Measurements from ENCODE around the gene ZNF343.
"Not testable (repeated sequence)": the region's sequence is repeated elsewhere in the genome, so short reads cannot be mapped to it uniquely, and the experiment has no call there.

ZNF343 gene

DNA sequence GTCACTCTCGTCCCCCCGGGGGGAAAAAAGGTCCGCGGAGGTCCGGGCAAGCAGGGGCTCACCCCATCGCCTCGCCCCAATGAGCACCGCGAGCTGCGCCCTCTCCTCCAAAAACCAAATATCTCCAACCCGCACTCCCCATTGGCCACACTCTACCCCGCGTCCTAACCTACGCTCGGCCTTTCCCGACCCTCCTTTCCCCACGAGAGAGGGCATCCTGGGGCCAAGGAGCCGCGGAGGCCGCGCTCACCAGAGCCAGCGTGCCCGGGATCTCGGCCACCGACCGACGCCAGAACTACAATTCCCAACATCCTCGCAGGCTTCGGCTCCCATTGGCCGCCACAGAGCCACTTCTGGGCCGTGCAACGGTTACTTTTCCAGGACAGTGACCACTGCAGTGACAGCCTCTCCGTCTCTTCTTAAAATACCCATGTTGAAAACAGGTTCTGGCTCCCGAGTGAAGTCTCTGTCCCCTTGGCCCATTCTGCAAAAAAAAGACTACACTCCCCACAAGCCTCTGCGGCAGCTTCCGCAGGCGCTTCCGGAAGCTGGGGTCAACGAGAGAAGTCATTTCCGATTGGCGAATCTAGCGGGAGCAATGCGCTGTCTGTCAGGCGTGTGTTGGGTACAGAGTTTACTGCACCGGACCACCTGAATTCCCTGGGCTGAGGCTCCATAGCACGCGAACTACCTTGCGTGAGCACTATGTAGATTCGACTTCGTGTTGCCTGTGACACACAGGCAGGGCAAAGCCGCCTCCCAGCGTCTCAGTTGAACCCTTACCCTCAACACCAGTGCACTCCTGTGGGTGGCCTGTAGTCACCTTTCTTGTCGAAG is at the start of gene ZNF343:
Gene ZNF343, minus strand, starts transcription at position 285 of the 837 bp plus-strand sequence. CDS start 15,020 bp downstream, outside the sequence.
- peak; percentile 47 to 53 for DNase-seq (ENCODE audit: low read depth in 2 of 2, low spot score in 1 of 2)

- no peak for DNase-seq (ENCODE audit: low read depth in 2 of 2, low spot score in 1 of 2)
Observed at GRCh38 chr20:2557873-2558580, 49.3 kb upstream of the ZNF343 start.

DNA sequence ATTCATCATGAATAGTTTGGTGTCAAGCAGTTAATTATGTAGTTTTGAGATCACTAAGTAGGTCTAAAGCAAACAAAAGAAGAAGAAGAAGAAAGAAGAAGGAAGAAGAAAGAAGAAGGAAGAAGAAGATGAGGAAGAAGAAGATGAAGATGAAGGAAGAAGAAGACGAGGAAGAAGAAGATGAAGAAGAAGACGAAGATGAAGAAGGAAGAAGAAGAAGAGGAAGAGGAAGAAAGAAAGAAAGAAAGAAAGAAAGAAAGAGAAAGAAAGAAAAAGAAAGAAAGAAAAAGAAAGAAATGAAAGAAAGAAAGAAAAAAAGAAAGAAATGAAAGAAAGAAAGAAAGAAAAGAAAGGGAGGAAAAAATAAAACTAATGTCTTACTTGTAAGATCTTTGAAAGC is 36.9 kb upstream of the ZNF343 start:
- DNase-seq (ENCODE audit: low read depth in 2 of 2, low spot score in 1 of 2), result no peak

DNA sequence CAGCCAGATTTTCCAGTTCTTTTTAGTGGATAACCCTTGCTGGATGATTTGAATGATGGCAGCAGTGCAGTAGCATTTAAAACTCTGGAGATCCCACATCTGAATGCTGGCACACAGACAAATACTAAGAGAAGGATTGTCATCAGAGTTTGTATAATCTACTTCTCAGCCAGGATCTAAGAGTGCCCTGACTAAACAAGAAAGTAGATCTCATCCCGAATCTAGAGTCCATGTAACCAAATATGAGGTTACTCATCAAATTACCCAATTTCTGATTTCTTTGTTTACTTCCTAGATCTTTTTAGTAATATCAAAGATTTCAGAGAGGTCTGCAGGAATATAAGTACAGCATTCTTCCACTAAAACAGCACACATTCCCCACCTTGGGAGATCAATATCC is 35.5 kb upstream of the ZNF343 start:
- no peak for DNase-seq (ENCODE audit: low read depth in 2 of 2, low spot score in 1 of 2)

DNA sequence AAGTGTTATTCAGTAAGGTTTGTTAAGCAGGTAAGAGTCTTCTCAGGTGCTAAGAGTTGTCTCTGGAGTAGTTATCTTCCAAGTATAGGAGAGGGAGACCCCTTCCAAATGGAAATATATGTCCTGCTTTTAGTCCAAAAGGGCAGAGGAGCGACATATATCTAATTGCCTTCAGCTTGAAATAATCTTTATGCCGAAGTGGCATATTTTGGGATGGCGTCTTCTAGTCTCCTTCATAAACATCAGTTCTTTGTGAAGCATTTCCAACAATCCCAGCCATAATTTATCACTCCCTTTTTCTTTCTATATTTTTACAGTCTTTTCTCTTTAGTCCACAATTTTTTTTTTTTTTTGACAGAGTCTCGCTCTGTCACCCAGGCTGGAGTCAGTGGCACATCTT is 33.6 kb upstream of the ZNF343 start:
- no peak for DNase-seq (ENCODE audit: low read depth in 2 of 2, low spot score in 1 of 2)

DNA sequence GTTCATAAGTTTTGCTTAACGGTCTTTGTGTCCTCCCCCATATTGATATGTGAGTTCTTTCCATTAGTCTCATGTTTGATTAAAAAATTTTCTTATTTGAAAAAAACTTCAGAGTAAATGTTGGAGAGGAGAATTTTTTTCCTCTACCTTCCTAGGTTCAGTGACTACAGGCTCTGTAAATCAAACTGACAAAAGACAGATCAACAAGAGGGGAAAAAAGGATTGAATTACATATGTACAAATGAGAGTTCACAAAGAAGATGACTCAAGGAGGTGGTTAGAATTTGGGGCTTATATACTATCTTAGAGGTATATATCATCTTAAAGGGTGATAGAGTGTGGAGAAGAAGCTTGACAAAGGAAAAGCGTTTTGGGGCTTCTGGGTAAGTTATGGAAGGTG is 33.2 kb upstream of the ZNF343 start:
- no peak for DNase-seq (ENCODE audit: low read depth in 2 of 2, low spot score in 1 of 2)

GRCh38 chr20:2538931-2539720 is 30.4 kb upstream of the ZNF343 start:
- no peak for DNase-seq (ENCODE audit: low read depth in 2 of 2, low spot score in 1 of 2)

DNA sequence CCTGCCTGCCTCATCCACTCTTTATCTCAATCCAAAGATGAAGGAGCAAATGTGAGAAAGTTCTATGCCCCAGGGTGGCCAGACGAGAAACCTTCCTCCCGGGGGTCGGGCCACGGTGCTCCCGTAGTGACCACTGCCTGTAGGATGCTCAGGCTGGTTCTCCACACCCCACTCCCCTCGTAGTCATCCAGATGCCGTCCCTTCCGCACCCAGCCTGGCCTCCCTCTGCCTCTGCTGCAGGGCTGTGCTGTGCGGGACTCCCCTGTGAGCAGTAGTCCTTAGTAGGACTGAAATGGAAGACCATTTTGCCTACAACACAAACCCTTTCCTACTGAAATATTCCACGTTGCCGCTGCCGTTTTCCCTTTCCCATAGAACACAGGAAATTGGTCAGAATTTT is 29.6 kb upstream of the ZNF343 start:
- DNase-seq (ENCODE audit: low read depth in 2 of 2, low spot score in 1 of 2), result no peak

- no peak for DNase-seq (ENCODE audit: low read depth in 2 of 2, low spot score in 1 of 2)
Observed at GRCh38 chr20:2537101-2537500, 28.4 kb upstream of the ZNF343 start.

DNA sequence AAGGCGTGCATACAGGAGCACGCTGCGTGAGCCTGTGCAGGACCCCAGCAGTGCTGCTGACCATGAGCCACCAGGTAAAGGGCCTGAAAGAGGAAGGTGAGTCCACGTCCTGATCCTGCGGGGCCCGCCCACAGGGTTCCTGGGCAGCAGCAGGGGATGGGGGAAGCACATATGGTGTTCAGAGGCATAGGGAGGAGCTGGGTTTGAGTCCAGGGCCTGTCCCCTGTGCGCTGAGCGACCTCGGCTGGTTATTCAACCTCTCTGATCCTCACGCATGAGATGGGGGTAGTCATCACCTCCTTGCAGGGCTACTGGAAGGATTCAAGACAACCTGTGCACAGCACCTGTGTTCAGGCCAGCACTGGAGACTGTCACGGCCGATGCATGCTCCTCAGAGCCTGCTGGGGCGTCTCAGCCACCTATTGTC is 27.9 kb upstream of the ZNF343 start, which contains the start of gene TMC2:
Gene TMC2, plus strand, starts transcription at position 14 of the 427 bp plus-strand sequence. Its CDS starts 49 bp downstream, at position 63.
- DNase-seq (ENCODE audit: low read depth in 2 of 2, low spot score in 1 of 2), result no peak

- no peak for DNase-seq (ENCODE audit: low read depth in 2 of 2, low spot score in 1 of 2)
Observed at GRCh38 chr20:2535711-2536559, 27.2 kb upstream of the ZNF343 start.

GRCh38 chr20:2533118-2533517 is 24.4 kb upstream of the ZNF343 start:
- DNase-seq (ENCODE audit: low read depth in 2 of 2, low spot score in 1 of 2), result no peak

GRCh38 chr20:2528671-2529271 is 20.1 kb upstream of the ZNF343 start:
- DNase-seq (ENCODE audit: low read depth in 2 of 2, low spot score in 1 of 2), result no peak

DNA sequence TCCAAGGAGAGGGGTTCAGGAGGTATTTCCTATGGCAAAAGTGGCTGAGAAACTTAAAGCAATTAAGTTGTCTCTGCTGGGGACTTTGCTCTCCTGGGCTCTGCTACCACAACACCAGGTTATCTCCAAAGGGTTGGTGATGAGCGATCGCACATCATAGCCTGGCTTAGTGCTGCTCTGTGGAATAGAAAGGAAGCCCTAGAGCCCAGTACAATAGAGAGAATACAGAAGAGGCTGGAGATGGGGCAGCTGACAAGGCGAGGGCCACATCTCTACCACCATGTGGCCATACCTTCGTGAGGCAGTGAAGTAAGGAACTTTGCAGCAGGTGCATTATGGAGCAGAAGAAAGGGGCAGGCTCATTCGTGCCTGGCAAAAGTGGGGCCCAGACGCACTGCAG is 19.0 kb upstream of the ZNF343 start:
- no peak for DNase-seq (ENCODE audit: low read depth in 2 of 2, low spot score in 1 of 2)

DNA sequence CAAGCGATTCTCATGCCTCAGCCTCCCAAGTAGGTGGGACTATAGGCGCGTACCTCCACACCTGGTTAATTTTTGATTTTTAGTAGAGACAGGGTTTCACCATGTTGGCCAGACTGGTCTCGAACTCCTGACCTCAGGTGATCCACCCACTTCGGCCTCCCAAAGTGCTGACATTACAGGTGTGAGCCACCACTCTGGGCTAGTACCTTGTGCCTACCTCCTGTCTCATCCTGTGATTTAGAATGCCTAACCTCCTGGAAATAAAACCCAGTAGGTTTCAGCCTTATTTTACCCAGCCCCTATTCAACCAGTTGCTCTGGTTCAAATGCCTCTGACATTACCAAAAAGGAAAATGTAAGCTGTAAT is 17.5 kb upstream of the ZNF343 start:
- not testable (repeated sequence) for DNase-seq (ENCODE audit: low read depth in 2 of 2, low spot score in 1 of 2)

- DNase-seq (ENCODE audit: low read depth in 2 of 2, low spot score in 1 of 2), result no peak
Observed at GRCh38 chr20:2524709-2525506, 16.2 kb upstream of the ZNF343 start.

DNA sequence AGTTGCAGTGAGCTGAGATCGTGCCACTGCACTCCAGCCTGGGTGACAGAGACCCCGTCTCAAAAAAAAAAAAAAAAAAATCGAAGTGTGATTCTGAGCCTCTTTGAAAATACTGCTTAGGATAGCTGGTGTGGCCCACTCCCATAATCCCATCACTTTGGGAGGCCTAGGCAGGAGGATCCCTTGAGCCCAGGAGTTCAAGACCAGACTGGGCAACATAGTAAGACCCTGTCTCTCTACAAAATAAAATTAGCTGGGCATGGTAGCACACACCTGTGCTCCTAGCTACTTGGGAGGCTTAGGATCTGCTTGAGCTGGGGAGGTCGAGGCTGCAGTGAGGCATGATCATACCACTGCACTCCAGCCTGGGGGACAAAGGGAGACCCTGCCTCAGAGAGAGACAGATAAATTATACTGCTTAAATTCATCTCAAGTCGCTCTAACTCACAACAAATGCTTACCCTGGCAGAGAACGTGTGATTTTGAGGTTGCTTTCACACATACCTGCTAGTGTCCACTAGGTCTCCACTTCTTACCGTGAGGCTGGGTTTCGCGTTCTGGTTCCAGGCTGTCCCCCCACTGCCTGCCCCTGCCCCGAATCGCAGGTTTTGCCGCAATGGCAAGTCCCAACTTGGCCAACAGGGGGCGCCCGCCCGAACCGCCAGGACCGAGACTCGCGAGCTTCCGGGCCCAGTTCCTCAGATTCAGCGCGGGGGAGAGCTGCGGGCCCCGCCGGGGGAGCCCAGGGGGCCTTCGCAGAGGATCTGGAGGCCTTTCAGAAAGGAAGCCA is 15.4 kb upstream of the ZNF343 start:
- peak; percentile 84 to 86 for DNase-seq (ENCODE audit: low read depth in 2 of 2, low spot score in 1 of 2)

DNA sequence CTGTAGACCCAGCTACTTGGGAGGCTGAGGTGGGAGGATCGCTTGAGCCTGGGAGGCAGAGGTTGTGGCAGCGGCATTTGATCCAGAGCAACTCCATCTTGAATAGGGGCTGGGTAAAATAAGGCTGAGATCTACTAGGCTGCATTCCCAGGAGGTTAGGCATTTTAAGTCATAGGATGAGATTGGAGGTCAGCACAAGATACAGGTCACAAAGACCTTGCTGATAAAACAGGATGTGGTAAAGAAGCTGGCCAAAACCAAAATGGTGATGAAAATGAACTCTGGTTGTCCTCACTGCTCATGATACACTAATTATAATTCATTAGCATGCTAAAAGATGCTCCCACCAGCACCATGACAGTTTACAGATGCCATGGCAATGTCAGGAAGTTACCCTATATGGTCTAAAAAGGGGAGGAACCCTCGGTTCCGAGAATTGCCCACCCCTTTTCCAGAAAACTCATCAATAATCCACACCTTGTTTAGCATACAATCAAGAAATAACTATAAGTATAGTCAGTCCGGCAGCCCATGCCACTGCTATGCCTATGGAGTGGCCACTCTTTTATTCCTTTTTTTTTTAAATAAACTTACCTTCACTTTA is 14.2 kb upstream of the ZNF343 start:
- not testable (repeated sequence) for DNase-seq (ENCODE audit: low read depth in 2 of 2, low spot score in 1 of 2)

Measured in stimulated activated CD8-positive, alpha-beta memory T cell treated with anti-CD3 and anti-CD28 coated beads, Interleukin-4, amount 100 ng/mL, for 1 hour (primary cell).